ENCODE measurements around the gene PLS1. TPM values are rescaled to one million over a fixed set of nuclear protein-coding genes. Genes with fewer than 3 reads are reported as not detected.

PLS1 gene
- total and polyA plus RNA-seq, 4 donors = 9.3 to 45.4 (median 18.7) TPM

DNA sequence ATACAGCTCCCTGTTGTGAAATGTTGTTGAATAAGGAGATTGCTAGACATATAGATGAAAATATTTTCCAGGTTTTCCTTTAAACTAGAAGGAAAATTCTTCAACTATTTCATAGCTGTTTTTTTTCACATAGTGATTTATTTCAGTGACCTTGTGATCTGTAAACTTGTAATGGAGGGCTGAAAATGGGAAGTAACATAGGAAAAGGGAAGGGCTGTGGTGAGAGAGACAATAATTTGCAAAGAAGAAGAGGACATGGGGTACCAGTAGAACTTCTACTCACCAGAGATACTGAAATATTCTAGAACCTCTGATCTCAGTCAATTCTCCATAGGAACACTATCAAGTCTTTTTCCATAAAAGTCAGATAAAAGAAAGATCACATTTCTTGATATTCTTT is 60.4 kb downstream of the PLS1 start:
- ATAC-seq (ENCODE audit: insufficient read depth, low FRiP score) = no peak
- no peak overlapping the region for H3K9ac ChIP-seq (ENCODE audit: insufficient read depth in 1 of 2, low read length in 2 of 2)
- no peaks in the 10 kb centered on the region for H3K9me3 ChIP-seq (ENCODE audit: control insufficient read depth in 4 of 4, insufficient read depth in 3 of 4, low read length in 3 of 4)
- no peak overlapping the region for H3K27ac ChIP-seq (ENCODE audit: low read depth in 1 of 2, low read length in 1 of 2)
- no peaks in the 10 kb centered on the region for H3K4me1 ChIP-seq (ENCODE audit: control insufficient read depth in 5 of 5, insufficient read depth in 5 of 5, low read length in 5 of 5)
- no peaks in the 10 kb centered on the region for H3K36me3 ChIP-seq (ENCODE audit: control insufficient read depth in 4 of 4, insufficient read depth in 4 of 4, low read length in 4 of 4)
- H3K4me3 ChIP-seq = no peak overlapping the region
- H3K27me3 ChIP-seq (ENCODE audit: control insufficient read depth in 3 of 3, insufficient read depth in 3 of 3, low read length in 2 of 3) = no peaks in the 10 kb centered on the region
- no peak for DNase-seq
- TF ChIP-seq, protein P1, sequence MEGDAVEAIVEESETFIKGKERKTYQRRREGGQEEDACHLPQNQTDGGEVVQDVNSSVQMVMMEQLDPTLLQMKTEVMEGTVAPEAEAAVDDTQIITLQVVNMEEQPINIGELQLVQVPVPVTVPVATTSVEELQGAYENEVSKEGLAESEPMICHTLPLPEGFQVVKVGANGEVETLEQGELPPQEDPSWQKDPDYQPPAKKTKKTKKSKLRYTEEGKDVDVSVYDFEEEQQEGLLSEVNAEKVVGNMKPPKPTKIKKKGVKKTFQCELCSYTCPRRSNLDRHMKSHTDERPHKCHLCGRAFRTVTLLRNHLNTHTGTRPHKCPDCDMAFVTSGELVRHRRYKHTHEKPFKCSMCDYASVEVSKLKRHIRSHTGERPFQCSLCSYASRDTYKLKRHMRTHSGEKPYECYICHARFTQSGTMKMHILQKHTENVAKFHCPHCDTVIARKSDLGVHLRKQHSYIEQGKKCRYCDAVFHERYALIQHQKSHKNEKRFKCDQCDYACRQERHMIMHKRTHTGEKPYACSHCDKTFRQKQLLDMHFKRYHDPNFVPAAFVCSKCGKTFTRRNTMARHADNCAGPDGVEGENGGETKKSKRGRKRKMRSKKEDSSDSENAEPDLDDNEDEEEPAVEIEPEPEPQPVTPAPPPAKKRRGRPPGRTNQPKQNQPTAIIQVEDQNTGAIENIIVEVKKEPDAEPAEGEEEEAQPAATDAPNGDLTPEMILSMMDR (IDR thresholded peaks at IDR 0.05; ENCODE audit: control extremely low read depth, extremely low read depth) = no peak

- H3K9ac ChIP-seq (ENCODE audit: insufficient read depth in 1 of 2, low read length in 2 of 2) = no peak overlapping the region
- no peak overlapping the region for H3K27ac ChIP-seq (ENCODE audit: low read depth in 1 of 2, low read length in 1 of 2)
- H3K9me3 ChIP-seq (ENCODE audit: control insufficient read depth in 4 of 4, insufficient read depth in 3 of 4, low read length in 3 of 4) = no peaks in the 10 kb centered on the region
- no peaks in the 10 kb centered on the region for H3K4me1 ChIP-seq (ENCODE audit: control insufficient read depth in 5 of 5, insufficient read depth in 5 of 5, low read length in 5 of 5)
- ATAC-seq (ENCODE audit: insufficient read depth, low FRiP score) (no peak), DNase-seq (no peak)
- TF ChIP-seq, protein P1 (IDR thresholded peaks at IDR 0.05; ENCODE audit: control extremely low read depth, extremely low read depth) = no peak
- no peak overlapping the region for H3K4me3 ChIP-seq
- no peaks in the 10 kb centered on the region for H3K27me3 ChIP-seq (ENCODE audit: control insufficient read depth in 3 of 3, insufficient read depth in 3 of 3, low read length in 2 of 3)
- 94 to 95% methylated on average over 4 of the region's 4 CpGs for WGBS, 2 donors
- no peaks in the 10 kb centered on the region for H3K36me3 ChIP-seq (ENCODE audit: control insufficient read depth in 4 of 4, insufficient read depth in 4 of 4, low read length in 4 of 4)
These were observed 60.8 kb downstream of the PLS1 start for GRCh38 chr3:142657033-142657432.

GRCh38 chr3:142660383-142660782 is 64.2 kb downstream of the PLS1 start:
- TF ChIP-seq, protein P1 (IDR thresholded peaks at IDR 0.05; ENCODE audit: control extremely low read depth, extremely low read depth) = no peak
- Histone ChIP-seq H3K9me3 (ENCODE audit: control insufficient read depth in 4 of 4, insufficient read depth in 3 of 4, low read length in 3 of 4) (no peaks in the 10 kb centered on the region), H3K27me3 (ENCODE audit: control insufficient read depth in 3 of 3, insufficient read depth in 3 of 3, low read length in 2 of 3) (no peaks in the 10 kb centered on the region), H3K4me3 (no peak overlapping the region), H3K9ac (ENCODE audit: insufficient read depth in 1 of 2, low read length in 2 of 2) (no peak overlapping the region), H3K36me3 (ENCODE audit: control insufficient read depth in 4 of 4, insufficient read depth in 4 of 4, low read length in 4 of 4) (no peaks in the 10 kb centered on the region), H3K27ac (ENCODE audit: low read depth in 1 of 2, low read length in 1 of 2) (no peak overlapping the region), H3K4me1 (ENCODE audit: control insufficient read depth in 5 of 5, insufficient read depth in 5 of 5, low read length in 5 of 5) (no peaks in the 10 kb centered on the region)
- DNase-seq = no peak
- 73 to 82% methylated on average over 6 of the region's 6 CpGs for WGBS, 2 donors
- no peak for ATAC-seq (ENCODE audit: insufficient read depth, low FRiP score)

DNA sequence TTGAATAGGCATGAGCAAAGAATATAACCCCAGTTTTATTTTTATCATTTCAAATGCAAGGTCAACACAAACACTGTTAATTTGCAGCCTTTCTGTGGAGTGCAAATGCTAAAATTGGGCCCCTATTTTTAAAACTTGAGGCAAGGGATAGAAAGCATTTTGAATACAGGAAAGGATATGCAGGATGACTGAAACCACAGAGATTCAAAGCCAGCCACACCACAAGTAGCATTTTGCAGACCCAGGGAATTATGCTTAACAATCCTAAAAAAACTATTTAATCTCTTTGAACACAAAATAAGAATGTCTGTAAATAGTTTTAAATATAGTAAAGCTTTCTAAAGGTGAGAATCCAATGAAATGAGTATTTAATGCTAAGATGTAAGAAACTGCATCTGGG is 64.7 kb downstream of the PLS1 start:
- ATAC-seq (ENCODE audit: insufficient read depth, low FRiP score) (no peak), DNase-seq (no peak)
- no peaks in the 10 kb centered on the region for H3K9me3 ChIP-seq (ENCODE audit: control insufficient read depth in 4 of 4, insufficient read depth in 3 of 4, low read length in 3 of 4)
- no peak overlapping the region for H3K4me3 ChIP-seq
- TF ChIP-seq, protein P1 (IDR thresholded peaks at IDR 0.05; ENCODE audit: control extremely low read depth, extremely low read depth) = no peak
- H3K36me3 ChIP-seq (ENCODE audit: control insufficient read depth in 4 of 4, insufficient read depth in 4 of 4, low read length in 4 of 4) = no peaks in the 10 kb centered on the region
- H3K9ac ChIP-seq (ENCODE audit: insufficient read depth in 1 of 2, low read length in 2 of 2) = no peak overlapping the region
- H3K27me3 ChIP-seq (ENCODE audit: control insufficient read depth in 3 of 3, insufficient read depth in 3 of 3, low read length in 2 of 3) = no peaks in the 10 kb centered on the region
- no peaks in the 10 kb centered on the region for H3K4me1 ChIP-seq (ENCODE audit: control insufficient read depth in 5 of 5, insufficient read depth in 5 of 5, low read length in 5 of 5)
- H3K27ac ChIP-seq (ENCODE audit: low read depth in 1 of 2, low read length in 1 of 2) = no peak overlapping the region
